ENCODE measurements around the gene AQP12A.

The AQP12A gene

GRCh38 chr2:240725671-240726070 is 34.0 kb downstream of the AQP12A start:
- DNase-seq, result peak; percentile 86

GRCh38 chr2:240726876-240727275 is 35.2 kb downstream of the AQP12A start:
- no peak for DNase-seq

- no peak for DNase-seq
Measured at GRCh38 chr2:240727439-240727838, 35.8 kb downstream of the AQP12A start.

DNA sequence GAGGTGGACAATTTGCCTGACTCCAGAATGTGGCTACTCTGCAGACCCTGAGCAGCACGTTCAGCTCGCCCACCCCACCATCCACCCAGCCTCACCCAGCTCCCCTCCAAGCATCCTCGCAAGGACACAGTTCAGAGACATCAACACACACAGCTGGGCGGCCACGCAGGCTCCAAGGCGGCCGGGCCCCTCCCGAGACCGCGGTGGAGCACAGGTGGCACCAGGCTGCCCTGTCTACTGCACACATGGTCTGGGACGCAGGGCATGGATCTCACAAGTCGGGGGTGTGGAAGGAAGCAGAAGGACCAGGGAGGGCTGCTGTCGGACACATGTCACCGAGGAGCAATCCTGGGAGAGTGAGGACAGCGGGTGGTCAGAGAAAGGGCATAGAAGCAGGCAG is 36.2 kb downstream of the AQP12A start:
- no peak for DNase-seq

DNA sequence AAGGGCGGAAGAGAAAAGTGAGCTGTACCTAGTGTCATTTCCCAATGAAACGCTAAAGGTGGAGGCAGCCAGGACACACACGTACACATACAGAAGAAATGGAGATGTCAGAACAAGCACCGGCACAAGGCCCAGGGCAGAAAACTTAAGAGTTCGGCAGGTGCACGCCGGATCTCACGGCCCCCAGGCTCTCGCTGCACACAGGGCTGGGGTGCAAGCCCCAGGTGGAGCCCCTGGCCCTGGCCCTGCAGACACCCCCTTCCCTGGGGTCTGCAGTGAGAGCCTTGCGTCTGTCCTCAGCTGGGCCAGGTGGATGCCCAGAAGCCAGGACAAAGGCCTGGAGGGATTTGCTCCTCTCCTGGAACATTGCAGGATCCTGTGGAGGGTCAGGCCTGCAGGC is 36.7 kb downstream of the AQP12A start:
- DNase-seq, result no peak

DNA sequence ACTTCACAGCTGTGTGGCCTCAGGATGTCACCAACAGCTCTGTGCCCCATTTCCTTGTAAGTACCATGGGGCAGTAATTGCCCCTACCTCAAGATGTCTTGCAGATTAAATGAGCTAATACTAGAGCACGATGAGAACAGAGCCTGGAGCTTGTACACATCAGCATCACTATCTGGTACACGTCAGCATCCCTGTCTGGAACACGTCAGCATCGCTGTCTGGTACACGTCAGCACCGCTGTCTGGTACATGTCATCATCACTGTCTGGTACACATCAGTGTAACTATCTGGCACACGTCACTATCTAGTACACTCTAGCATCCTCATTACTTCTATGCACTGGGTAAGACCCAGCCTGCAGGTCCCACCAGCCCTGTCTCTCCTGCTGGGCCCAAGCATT is 37.2 kb downstream of the AQP12A start:
- no peak for DNase-seq

DNA sequence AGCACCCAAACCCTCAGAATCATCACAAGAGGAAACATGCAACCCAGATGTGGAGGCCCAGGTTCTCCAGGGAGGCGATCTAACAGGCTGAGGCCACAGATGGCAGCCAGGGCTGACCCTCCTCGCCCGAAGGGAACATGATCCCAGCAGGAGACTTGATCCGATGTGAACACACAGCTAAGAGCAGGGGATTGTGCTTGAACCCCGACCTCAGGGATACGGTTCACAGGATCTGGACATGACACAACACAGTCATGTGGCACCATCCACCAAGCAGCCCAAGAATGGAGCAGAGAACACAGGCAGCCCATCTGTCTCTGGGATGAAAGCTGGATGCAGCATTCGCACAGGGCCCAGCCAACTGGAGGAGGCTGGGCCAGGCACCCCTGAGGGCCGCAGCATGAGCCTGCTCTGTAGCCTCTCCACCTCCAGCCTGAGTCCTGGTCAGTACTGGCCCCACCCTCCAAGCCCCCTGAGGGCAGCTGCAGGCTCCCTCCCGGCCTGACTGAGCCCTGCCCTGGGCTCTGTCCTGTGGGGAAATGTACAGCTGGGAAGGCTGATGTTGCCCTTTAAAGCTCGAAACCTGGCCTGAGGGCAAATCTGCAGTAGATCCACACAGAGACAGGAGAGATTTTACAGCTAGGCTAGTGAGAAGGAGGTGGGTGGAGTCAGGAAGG is 39.0 kb downstream of the AQP12A start:
- DNase-seq, result peak; percentile 24

- DNase-seq, result no peak
Measured at GRCh38 chr2:240731178-240731545, 39.5 kb downstream of the AQP12A start.

DNA sequence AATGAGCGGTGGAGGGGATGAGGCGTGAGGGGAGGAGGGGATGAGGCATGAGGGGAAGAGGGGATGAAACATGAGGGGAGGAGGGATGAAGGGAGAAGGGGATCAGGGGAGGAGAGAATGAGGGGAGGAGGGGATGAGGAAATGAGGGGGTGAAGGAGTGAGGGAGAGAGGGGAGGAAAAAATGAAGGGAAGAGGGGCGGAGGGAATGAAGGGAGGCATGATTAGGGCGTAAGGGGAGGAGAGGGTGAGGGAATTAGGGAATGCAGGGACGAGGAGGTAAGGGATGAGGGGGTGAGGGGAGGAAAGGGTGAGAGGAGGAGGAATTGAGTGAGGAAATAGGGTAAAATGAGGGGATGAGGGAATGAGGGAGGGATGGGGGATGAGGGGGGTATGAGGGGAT is 40.5 kb downstream of the AQP12A start:
- no peak for DNase-seq

- DNase-seq, result no peak
Measured at GRCh38 chr2:240732911-240733622, 41.4 kb downstream of the AQP12A start.

GRCh38 chr2:240733803-240734495 is 42.3 kb downstream of the AQP12A start:
- DNase-seq, result no peak

DNA sequence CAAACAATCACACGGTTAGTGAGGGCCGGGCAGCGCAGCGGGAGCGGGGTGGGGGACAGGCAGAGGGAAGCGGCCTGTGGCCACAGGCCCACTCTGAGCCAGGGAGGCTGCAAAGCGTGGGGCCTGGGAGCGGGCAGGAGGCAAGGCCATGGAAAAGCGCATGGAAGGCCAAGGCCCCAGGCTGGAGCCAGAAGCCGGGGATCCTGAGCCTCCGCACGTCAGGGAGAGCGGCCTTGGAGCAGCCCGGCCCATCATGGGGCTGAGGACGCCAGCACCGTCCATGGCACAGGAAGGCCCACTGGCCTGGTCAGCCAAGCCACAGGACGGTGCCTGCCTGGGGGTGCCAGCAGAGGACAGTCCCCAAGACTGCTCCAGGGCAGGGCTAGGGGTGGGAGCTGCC is 43.1 kb downstream of the AQP12A start:
- no peak for DNase-seq

- DNase-seq, result no peak
Measured at GRCh38 chr2:240735476-240735875, 43.8 kb downstream of the AQP12A start.

- no peak for DNase-seq
Measured at GRCh38 chr2:240736281-240737250, 44.9 kb downstream of the AQP12A start.

DNA sequence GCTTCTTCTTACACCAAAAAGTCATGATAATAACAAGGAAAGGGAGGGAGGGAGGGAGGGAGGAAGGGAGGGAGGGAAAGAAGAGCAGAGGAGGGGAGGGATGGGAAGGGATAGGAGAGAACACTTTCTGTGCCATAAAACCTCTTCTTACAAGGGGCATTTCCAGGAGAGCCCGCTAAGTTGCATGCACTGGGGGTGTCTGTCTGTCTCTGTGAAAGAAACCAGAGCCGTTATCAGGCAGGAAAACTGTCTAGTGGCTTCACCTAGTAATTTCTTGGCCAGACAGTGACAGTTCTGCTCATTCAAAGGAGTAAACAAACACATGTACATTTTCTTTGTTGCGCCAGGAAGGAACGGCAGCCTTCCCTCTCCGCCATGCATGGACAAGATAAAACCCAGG is 45.8 kb downstream of the AQP12A start:
- no peak for DNase-seq

DNA sequence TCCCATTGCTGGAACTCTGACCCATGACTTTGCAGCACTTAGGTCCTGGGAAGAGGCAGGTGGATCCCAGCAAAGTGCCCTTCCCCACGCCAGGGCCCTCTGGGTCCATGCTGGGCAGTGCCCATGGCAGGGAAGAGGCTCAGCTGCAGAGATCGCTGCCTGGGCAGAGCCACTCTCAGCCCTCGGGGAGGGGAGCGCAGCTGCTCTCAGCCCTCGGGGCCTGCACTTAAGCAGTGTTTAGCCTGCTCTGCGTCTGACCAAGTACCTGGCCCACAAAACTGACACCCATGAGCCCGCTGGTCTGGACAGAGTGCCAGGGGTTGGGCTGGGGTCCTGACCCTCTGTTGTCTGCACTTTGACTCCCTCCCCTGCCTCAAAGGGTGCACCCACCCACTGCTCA is 46.3 kb downstream of the AQP12A start:
- DNase-seq, result no peak

DNA sequence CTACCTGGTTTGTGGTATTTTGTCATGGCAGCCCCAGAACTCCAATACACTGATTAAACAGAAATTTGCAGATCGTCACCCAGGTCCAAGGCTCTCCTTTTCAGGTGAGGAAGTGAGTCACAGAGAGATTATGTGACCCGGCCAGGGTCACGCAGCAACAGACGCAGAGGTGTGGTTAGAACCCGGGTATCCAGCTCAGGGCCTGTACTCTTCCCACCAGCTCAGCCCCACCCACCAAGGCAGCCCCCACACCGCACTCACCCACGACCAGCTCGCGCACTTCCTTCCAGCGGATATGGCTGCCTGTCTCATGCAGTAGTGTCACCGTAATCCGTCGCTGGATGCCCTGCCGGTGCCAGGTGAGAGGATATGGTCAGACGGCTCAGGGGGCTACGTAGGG is 48.1 kb downstream of the AQP12A start:
- DNase-seq, result no peak

DNA sequence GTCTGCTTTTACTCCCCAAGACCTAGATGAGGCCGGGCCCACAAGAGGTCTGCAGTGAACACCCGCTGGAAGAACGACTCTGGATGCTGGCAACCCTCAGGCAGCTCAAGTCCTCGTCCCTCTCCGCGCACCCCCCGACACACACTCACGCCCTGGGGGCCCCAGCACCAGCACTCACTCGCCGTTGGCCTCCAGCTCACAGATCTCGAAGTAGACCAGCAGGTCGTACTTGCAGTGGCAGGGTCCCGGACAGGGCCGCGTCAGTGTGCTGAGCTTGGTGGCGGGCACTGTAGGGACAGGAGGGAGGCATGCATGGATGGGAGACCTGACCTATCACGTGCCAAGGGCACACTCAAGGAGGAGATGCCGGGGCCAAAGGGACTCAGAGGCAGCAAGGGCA is 49.4 kb downstream of the AQP12A start:
- no peak for DNase-seq

DNA sequence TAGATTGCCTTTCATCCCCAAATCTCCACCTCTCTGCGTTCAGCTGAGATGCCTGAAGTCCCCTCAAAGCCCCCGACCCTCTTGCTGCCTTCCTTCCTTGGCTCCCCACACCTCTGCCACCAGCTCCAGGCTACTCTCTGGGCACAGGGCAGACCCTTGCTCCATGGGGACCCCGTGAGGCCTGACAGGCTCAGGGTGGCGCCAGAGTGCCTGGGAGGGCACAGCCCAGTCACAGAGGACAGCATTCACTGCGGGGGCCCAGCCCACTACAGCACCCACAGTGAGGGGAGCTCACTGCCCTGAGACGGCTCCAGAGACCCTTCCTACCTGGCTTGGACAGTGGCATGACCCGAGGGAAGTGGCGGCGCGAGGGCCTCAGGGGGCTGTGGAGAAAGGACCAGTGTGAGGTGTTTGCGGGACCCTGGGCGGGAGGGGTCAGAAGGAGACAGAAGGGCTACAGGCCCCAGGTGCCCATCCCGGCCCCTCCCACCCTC is 51.0 kb downstream of the AQP12A start:
- no peak for DNase-seq

DNA sequence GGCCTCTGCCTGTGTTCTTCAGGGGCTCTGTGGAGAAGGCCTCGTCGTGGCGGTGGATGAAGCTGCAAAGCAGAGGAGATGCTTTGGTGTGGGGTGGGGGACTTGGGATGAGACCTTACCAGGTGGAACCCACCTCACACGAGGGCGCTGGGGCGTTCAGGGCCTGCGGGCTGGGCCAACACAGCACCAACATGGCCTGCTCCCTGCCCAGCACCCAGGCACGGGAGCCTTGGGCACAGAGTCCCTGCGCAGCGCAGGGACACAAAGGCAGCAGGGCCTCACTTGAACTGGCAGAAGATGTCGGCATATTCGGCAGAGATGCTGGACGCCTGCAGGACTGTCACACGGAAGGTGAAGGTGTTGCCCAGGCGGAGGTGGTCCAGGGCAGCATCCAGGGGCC is 53.8 kb downstream of the AQP12A start:
- DNase-seq, result no peak

DNA sequence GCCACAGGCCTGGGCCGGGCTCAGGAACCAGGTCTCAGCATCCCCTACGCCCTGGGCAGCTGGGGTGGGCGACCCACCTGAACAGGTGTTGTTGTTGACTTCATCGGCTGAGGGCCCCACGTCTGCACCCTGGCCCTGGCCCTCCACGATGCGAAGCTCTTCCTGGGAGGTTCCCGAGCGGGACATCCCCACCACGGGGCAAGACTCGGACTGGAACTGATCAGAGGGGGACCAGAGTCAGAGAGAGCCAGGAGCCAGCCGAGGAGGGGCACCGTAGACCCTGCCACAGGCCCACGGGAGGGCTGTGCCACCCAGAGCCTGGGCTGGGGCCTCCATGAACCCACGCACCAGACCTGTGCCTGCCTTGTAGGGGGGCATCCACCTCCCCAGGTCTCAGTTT is 54.3 kb downstream of the AQP12A start:
- DNase-seq, result no peak

DNA sequence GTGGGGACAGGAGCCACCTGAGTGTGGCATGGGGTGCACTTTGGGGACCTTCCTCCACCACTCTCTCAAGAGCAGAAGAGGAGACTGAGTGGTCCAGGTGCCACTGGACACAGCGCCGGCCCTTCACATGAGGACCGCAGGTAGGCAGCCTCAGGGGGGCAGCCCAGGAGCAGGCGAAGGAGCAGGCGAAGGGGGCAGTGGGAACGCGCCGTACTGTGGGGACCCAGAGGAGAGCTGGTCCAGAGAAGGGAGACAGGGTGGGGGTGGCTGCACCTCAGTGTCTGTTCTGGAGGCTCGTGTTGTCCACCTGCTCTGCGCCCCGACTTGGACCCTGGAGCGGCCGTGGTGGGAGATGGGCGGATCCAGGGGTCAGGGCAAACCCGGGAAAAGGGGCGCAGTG is 55.0 kb downstream of the AQP12A start:
- DNase-seq, result no peak

DNA sequence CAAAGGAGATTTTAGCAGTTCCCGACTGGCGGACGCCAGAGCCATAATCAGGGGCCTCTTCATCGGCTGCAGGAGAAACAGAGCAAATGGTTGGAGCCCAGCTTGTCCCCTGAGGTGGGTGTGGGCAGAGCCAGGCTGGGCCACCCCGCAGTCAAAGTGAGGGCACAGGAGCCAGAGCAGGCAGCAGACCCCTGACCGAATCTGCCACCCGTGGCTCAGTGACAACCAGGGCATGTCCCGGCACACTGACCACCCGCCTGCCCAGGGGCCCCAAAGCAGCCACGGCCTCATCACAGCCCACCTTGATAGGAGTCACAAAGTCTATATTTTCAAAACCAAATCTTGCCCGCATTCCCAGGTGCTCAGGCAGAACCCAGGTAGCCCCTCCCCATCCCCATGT is 55.6 kb downstream of the AQP12A start:
- no peak for DNase-seq

Measured in NCI-H1694 treated with DMSO at 0.1 percent for 48 hours (cell line).